ENCODE data around the gene KCNN3.

- TF ChIP-seq CTCF (tag by site-specific recombination; IDR thresholded peaks at IDR 0.05) (no peak), REST (tag by site-specific recombination; IDR thresholded peaks at IDR 0.05) (no peak), SALL2 (tag by site-specific recombination; IDR thresholded peaks at IDR 0.05; ENCODE audit: borderline replicate concordance) (no peak), MYNN (tag by site-specific recombination; IDR thresholded peaks at IDR 0.05; ENCODE audit: borderline replicate concordance) (no peak), ZNF558 (tag by site-specific recombination; IDR thresholded peaks at IDR 0.05) (no peak), ZNF24 (tag by site-specific recombination; IDR thresholded peaks at IDR 0.05) (no peak), HIC1 (tag by site-specific recombination; IDR thresholded peaks at IDR 0.05) (no peak), ZNF561 (tag by site-specific recombination; IDR thresholded peaks at IDR 0.05; ENCODE audit: borderline replicate concordance) (no peak), ZNF449 (tag by site-specific recombination; IDR thresholded peaks at IDR 0.05) (no peak), HOXA7 (CRISPR knock-in tag; IDR thresholded peaks at IDR 0.05; ENCODE audit: borderline replicate concordance) (no peak), BCL11A (tag by site-specific recombination; IDR thresholded peaks at IDR 0.05; ENCODE audit: low read depth) (no peak)
Observed at GRCh38 chr1:154743526-154744036, 126.5 kb downstream of the KCNN3 start.
